Measurements from ENCODE around the gene C1QL4.

DNA sequence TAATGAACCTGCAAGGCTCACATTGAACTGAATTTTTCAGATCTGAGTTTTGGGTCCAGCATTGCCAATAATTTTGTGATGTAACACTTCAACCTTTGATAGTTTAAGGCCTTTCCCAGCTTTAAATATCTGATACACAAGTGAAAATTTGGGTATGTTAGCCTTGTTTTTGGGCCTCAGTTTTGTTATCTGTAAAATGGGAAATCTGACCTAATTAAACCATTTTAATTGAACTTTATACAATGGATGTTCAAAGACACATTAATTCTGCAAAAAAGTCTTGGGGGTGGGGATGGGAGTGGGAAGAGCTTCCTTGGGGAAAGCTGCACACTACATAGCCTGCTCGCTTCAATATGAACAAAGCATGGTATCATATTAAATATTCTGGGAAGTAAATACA lies 25.1 kb upstream of the C1QL4 start:
- TF ChIP-seq RARB (CRISPR knock-in tag; IDR thresholded peaks at IDR 0.05), result no peak
- TF ChIP-seq BACH2 (CRISPR knock-in tag; IDR thresholded peaks at IDR 0.05; ENCODE audit: borderline replicate concordance), result no peak
- no peak for TF ChIP-seq ARNTL (CRISPR knock-in tag; IDR thresholded peaks at IDR 0.05; ENCODE audit: borderline replicate concordance, low read depth)

All from SK-N-SH treated with all-trans-retinoic acid at 6 μM for 48 hours (cell line).